ENCODE measurements around the gene ATP5F1E. TPM values are rescaled to one million over a fixed set of nuclear protein-coding genes. Genes with fewer than 3 reads are reported as not detected.
A peak's percentile ranks its signal among the peaks of the same experiment; 100 is the strongest.

The ATP5F1E gene
- polyA plus RNA-seq, 6 donors from 2014 or later, result 53.9 to 103 (median 75.5) TPM

DNA sequence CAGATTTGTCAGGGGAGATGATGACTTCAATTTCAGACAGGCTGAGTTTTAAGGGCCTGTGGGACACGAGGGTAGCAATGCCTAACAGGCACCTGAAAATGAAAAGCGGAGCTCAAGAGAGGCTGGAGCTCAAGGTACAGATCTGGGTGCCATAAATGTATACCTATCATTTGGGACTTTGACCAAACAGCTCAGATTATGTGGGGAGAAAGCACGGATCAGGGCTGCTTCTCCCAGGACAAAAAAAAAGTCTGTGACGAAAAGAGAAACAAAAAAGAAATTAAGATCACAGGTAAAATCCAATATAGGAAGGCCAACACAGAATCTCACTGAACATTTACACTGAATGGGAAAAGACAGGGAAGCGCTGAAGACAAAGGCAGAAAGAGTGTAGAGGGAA is 8.5 kb upstream of the ATP5F1E start:
- peak overlapping the region; percentile 60 to 97 (median 88) for H3K4me3 Mint-ChIP-seq
- no peak for DNase-seq
- H3K27me3 Mint-ChIP-seq, result no peaks in the 10 kb centered on the region
- ATAC-seq (ENCODE audit: low read depth in 2 of 2), result no peak
- H3K27ac Mint-ChIP-seq, result peak overlapping the region in 2 of 6 donors; percentile 53 to 92
- H3K36me3 Mint-ChIP-seq, result peaks cover 13 to 16% of the 10 kb centered on the region in 2 donors
- no peaks in the 10 kb centered on the region for H3K9me3 Mint-ChIP-seq
- H3K4me1 Mint-ChIP-seq, result peaks cover 39 to 54% (median 47%) of the 10 kb centered on the region in 3 donors

DNA sequence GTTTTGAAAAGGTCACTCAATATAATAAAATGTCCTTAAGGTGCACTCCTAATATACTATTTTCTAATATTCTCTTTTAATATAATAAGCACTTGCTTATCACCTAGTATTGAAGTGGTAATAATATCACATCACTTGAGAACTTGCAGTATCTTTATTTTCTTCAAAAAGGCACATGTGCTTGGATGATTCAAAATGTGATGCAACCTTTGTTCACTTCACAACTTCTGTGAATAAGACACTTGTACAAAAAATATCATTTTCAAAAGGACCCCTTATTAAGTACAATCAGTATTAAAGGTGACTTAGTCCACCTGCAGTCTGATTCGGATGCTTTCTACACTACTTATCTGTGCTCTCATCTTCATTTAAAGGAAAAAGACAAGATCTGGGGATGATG is 7.1 kb upstream of the ATP5F1E start:
- Mint-ChIP-seq H3K9me3 (no peaks in the 10 kb centered on the region), H3K4me3 (peak overlapping the region in 1 of 8 donors; percentile 82), H3K27ac (peak overlapping the region in 1 of 6 donors; percentile 27), H3K36me3 (peaks cover 18 to 27% of the 10 kb centered on the region in 2 donors), H3K27me3 (no peaks in the 10 kb centered on the region), H3K4me1 (peaks cover 31 to 40% (median 39%) of the 10 kb centered on the region in 3 donors)
- DNase-seq, result no peak
- no peak for ATAC-seq (ENCODE audit: low read depth in 2 of 2)

GRCh38 chr20:59037386-59037785 is 5.3 kb upstream of the ATP5F1E start:
- no peaks in the 10 kb centered on the region for H3K27me3 Mint-ChIP-seq
- ATAC-seq (ENCODE audit: low read depth in 2 of 2) (no peak), DNase-seq (no peak)
- H3K4me1 Mint-ChIP-seq, result peaks cover 24 to 33% (median 33%) of the 10 kb centered on the region in 3 donors
- H3K27ac Mint-ChIP-seq, result no peak overlapping the region
- H3K9me3 Mint-ChIP-seq, result no peaks in the 10 kb centered on the region
- H3K36me3 Mint-ChIP-seq, result peaks cover 18 to 27% of the 10 kb centered on the region in 2 donors
- peak overlapping the region in 1 of 8 donors; percentile 2 for H3K4me3 Mint-ChIP-seq

DNA sequence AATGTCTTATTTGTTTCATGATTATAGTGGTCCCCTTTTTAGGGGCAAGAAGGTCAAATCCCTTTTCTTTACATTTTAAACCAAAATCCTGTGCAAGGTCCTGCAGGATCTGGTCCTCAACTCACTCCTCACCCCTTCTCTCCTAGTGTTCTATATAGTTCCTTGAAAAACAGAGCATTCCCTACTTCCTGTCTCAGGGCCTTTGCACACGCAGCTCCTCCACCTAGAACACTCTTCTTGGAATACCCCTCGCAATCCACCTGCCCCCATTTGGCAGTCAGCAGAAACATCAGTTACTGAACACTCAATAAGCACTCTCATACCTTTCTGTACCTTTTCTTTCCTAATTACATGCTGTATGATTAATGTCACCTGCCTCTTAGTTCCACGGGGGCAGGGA is 3.2 kb upstream of the ATP5F1E start:
- ATAC-seq (ENCODE audit: low read depth in 2 of 2), result no peak
- Mint-ChIP-seq H3K36me3 (peaks cover 18 to 19% of the 10 kb centered on the region in 2 donors), H3K27me3 (no peaks in the 10 kb centered on the region), H3K4me1 (peaks cover 19 to 32% (median 29%) of the 10 kb centered on the region in 3 donors), H3K27ac (peak overlapping the region in 1 of 6 donors; percentile 2), H3K9me3 (no peaks in the 10 kb centered on the region), H3K4me3 (peak overlapping the region in 1 of 8 donors; percentile 28)
- no peak for DNase-seq

- no peak for DNase-seq
- no peaks in the 10 kb centered on the region for H3K9me3 Mint-ChIP-seq
- ATAC-seq (ENCODE audit: low read depth in 2 of 2), result no peak
- H3K4me1 Mint-ChIP-seq, result peaks cover 24 to 37% (median 25%) of the 10 kb centered on the region in 3 donors
- H3K27me3 Mint-ChIP-seq, result no peaks in the 10 kb centered on the region
- peaks cover 18 to 19% of the 10 kb centered on the region in 2 donors for H3K36me3 Mint-ChIP-seq
- no peak overlapping the region for H3K27ac Mint-ChIP-seq
- H3K4me3 Mint-ChIP-seq, result peak overlapping the region in 4 of 8 donors; percentile 7 to 70 (median 58)
Observed at GRCh38 chr20:59033616-59034165, 1.6 kb upstream of the ATP5F1E start.

GRCh38 chr20:59033093-59033492 is 958 bp upstream of the ATP5F1E start:
- H3K27me3 Mint-ChIP-seq, result no peaks in the 10 kb centered on the region
- H3K4me3 Mint-ChIP-seq, result peak overlapping the region in 7 of 8 donors; percentile 81 to 95 (median 91)
- ATAC-seq (ENCODE audit: low read depth in 2 of 2) (no peak), DNase-seq (no peak)
- peaks cover 18 to 19% of the 10 kb centered on the region in 2 donors for H3K36me3 Mint-ChIP-seq
- H3K27ac Mint-ChIP-seq, result peak overlapping the region in 5 of 6 donors; percentile 94 to 99 (median 98)
- H3K4me1 Mint-ChIP-seq, result peaks cover 23 to 42% (median 29%) of the 10 kb centered on the region in 3 donors
- no peaks in the 10 kb centered on the region for H3K9me3 Mint-ChIP-seq

DNA sequence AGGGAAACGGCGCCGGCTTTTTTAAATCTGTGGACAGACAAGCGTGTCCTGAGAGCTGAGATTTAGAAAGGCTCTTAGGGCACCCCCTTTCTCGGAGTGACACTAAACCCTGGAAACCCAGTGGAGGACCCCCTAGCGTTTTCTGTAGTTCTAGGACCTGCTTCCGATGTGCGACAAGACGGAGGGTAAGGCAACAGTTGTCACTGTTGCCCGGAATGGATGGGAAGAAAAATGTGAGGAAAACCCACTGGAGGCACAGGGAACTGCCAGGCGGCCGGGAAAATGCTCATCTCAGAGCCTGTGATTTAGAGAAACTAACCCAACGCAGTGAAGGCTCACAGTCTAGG is 551 bp upstream of the ATP5F1E start:
- no peaks in the 10 kb centered on the region for H3K27me3 Mint-ChIP-seq
- H3K36me3 Mint-ChIP-seq, result peaks cover 18 to 20% of the 10 kb centered on the region in 2 donors
- no peak for DNase-seq
- H3K9me3 Mint-ChIP-seq, result no peaks in the 10 kb centered on the region
- peaks cover 23 to 43% (median 31%) of the 10 kb centered on the region in 3 donors for H3K4me1 Mint-ChIP-seq
- H3K27ac Mint-ChIP-seq, result peak overlapping the region; percentile 91 to 99 (median 98)
- peak overlapping the region; percentile 81 to 95 (median 92) for H3K4me3 Mint-ChIP-seq
- ATAC-seq (ENCODE audit: low read depth in 2 of 2), result peak in 1 of 2 donors; percentile 33

GRCh38 chr20:59031564-59032022 is 542 bp downstream of the ATP5F1E start:
- DNase-seq, result no peak

DNA sequence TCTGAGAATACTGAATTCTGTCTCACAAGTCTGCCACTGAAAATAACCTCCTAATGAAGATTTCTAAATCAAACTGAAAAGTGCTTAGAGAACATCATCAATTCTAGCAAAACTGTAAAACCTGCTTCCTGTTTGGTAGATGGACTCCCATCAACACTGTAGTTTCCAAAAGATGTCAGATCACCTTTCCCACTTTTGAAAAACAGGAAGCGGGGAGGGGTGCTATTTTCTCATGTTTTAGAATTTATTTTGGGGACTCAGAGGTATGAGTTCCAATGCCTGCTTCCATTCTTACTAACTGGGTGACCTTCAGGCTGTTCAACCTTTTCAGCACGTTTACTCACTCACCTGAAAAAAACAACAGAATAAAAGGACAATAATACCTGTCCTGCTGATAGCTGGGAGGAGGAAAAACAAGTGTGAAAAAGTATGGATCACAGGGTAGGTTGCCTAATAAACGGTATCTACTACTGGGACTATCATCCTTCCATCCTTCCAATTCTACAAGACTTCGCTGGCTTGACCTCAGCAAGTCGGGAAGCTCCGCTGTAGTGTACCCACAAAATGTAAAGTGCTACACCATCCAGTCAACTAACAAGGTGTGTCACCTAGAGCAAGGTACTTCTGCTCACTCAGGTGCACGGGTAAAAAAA is 1.1 kb downstream of the ATP5F1E start:
- Mint-ChIP-seq H3K4me1 (peaks cover 26 to 56% (median 43%) of the 10 kb centered on the region in 3 donors), H3K9me3 (no peaks in the 10 kb centered on the region), H3K36me3 (peaks cover 8 to 24% of the 10 kb centered on the region in 2 donors), H3K27me3 (no peaks in the 10 kb centered on the region), H3K27ac (peak overlapping the region; percentile 61 to 98 (median 94)), H3K4me3 (peak overlapping the region; percentile 81 to 97 (median 94))
- DNase-seq, result no peak
- no peak for ATAC-seq (ENCODE audit: low read depth in 2 of 2)

More at GRCh38 chr20:59031564-59032022, 542 bp downstream of the ATP5F1E start:
- Mint-ChIP-seq H3K27me3 (no peaks in the 10 kb centered on the region), H3K27ac (peak overlapping the region; percentile 89 to 98 (median 94)), H3K36me3 (peaks cover 9 to 24% of the 10 kb centered on the region in 2 donors), H3K4me1 (peaks cover 26 to 54% (median 42%) of the 10 kb centered on the region in 3 donors), H3K9me3 (no peaks in the 10 kb centered on the region), H3K4me3 (peak overlapping the region; percentile 81 to 97 (median 94))
- no peak for ATAC-seq (ENCODE audit: low read depth in 2 of 2)

GRCh38 chr20:59028812-59029211 is 3.3 kb downstream of the ATP5F1E start:
- peaks cover 0 to 11% of the 10 kb centered on the region in 2 donors for H3K36me3 Mint-ChIP-seq
- H3K27ac Mint-ChIP-seq, result peak overlapping the region in 2 of 6 donors; percentile 18 to 42
- DNase-seq (no peak), ATAC-seq (ENCODE audit: low read depth in 2 of 2) (no peak)
- H3K4me3 Mint-ChIP-seq, result peak overlapping the region in 3 of 8 donors; percentile 3 to 68 (median 60)
- H3K9me3 Mint-ChIP-seq, result no peaks in the 10 kb centered on the region
- H3K27me3 Mint-ChIP-seq, result no peaks in the 10 kb centered on the region
- H3K4me1 Mint-ChIP-seq, result peaks cover 37 to 58% (median 51%) of the 10 kb centered on the region in 3 donors

- H3K27ac Mint-ChIP-seq, result peak overlapping the region in 1 of 6 donors; percentile 6
- no peak overlapping the region for H3K4me3 Mint-ChIP-seq
- peaks cover 0 to 12% of the 10 kb centered on the region in 2 donors for H3K36me3 Mint-ChIP-seq
- no peaks in the 10 kb centered on the region for H3K27me3 Mint-ChIP-seq
- H3K4me1 Mint-ChIP-seq, result peaks cover 36 to 60% (median 52%) of the 10 kb centered on the region in 3 donors
- no peak for ATAC-seq (ENCODE audit: low read depth in 2 of 2)
- H3K9me3 Mint-ChIP-seq, result no peaks in the 10 kb centered on the region
- DNase-seq, result no peak
Observed at GRCh38 chr20:59027741-59028320, 4.3 kb downstream of the ATP5F1E start.

DNA sequence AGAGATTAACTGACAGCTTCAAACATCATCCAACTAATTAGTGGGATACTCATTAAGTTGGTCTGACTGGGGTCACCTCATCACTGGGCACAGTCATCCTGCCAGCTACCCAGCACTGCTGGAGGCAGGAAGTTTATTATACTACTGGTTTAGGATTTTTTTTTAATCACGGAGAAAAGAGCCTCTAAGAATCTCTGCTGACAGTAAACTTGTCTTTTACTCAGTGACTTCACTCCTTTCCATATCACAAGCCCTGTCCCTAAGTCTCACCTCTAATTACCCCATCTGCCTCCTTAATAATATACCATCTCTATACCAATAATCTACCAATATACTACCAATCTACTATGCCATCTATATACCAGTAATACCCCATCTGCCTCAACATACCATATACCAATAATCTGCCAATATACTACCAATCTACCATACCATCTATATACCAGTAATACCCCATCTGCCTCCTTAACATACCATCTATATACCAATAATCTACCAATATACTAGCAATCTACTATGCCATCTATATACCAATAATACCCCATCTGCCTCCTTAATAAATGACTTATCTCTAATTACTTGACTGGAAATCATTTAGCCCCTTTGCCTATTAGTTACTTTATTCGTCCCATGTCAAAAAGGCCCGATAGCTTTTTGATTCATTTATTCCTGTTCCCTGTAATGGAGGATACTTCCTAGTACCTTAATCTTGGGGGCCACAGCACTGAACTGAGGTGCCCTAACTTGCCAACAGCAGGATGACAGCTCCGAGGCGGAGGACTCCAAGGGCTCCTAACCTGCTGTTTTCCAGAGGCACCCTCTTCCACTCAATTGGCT is 5.0 kb downstream of the ATP5F1E start:
- Mint-ChIP-seq H3K27ac (peak overlapping the region in 5 of 6 donors; percentile 2 to 30 (median 10)), H3K36me3 (peaks cover 0 to 18% of the 10 kb centered on the region in 2 donors), H3K4me3 (peak overlapping the region in 1 of 8 donors; percentile 15), H3K9me3 (no peaks in the 10 kb centered on the region), H3K27me3 (no peaks in the 10 kb centered on the region), H3K4me1 (peaks cover 33 to 57% (median 51%) of the 10 kb centered on the region in 3 donors)
- no peak for DNase-seq
- ATAC-seq (ENCODE audit: low read depth in 2 of 2), result no peak

DNA sequence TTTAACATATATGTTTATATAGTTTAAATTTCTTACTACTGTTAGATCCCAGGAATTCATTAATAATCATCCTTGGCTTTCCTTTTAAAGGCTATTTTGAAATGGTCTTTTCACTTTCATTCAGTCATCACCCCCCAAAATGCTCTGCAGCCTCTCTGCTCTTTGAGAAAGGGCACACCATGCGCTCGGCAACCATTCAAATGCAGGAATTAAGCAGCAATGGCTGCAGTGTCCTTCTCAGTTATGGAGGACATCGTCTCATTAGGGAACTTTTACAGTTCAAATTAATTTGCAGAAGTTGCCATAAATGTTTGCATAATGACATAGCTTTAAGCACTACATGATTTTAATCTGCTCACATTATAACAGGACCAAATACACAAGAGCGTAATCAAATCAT is 6.6 kb downstream of the ATP5F1E start:
- Mint-ChIP-seq H3K27ac (peak overlapping the region in 2 of 6 donors; percentile 75 to 78), H3K9me3 (no peaks in the 10 kb centered on the region), H3K4me3 (no peak overlapping the region), H3K4me1 (peaks cover 25 to 46% (median 45%) of the 10 kb centered on the region in 3 donors), H3K27me3 (no peaks in the 10 kb centered on the region), H3K36me3 (peaks cover 0 to 18% of the 10 kb centered on the region in 2 donors)
- DNase-seq (no peak), ATAC-seq (ENCODE audit: low read depth in 2 of 2) (no peak)

Measured in naive B cell (primary cell).